ENCODE results near the gene ZNF684. TPM values are rescaled to one million over a fixed set of nuclear protein-coding genes. Genes with fewer than 3 reads are reported as not detected.
"Not testable (repeated sequence)": the region's sequence is repeated elsewhere in the genome, so short reads cannot be mapped to it uniquely, and the experiment has no call there.

The ZNF684 gene
- total RNA-seq, 1 experiment from 2014 or later: 4.8 TPM

DNA sequence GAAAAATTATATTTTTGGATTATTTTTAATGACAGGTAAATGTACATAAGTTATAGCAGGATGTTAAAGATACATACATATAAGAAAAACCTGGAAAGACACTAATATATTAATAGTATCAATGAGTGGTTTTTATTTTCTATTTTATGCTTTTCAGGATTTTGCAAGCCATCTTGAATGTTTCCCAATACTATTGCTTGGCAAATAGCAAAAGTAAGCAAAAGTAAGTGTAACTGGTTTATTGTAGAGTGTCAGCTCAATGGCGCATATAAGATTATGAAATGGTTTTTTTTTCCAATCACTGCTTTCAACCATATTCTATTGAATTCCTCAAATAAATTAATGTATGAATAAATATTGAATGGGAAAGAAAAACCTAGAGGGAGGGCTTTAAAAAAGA lies 36.4 kb downstream of the ZNF684 start:
- DNase-seq (ENCODE audit: low read depth): no peak

DNA sequence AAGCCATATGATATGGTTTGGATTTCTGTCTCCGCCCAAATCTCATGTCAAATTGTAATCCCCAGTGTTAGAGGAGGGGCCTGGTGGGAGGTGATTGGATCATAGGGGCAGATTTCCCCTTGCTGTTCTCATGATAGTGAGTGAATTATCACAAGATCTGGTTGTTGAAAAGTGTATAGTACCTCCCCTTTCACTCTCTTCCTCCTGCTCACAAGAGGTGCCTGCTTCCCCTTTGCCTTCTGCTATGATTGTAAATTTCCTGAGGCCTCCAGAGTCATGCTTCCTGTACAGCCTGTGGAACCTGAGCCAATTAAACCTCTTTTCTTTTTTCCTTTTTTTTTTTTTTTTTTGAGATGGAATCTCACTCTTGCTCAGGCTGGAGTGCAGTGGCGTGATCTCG lies 43.4 kb downstream of the ZNF684 start:
- DNase-seq (ENCODE audit: low read depth): not testable (repeated sequence)

DNA sequence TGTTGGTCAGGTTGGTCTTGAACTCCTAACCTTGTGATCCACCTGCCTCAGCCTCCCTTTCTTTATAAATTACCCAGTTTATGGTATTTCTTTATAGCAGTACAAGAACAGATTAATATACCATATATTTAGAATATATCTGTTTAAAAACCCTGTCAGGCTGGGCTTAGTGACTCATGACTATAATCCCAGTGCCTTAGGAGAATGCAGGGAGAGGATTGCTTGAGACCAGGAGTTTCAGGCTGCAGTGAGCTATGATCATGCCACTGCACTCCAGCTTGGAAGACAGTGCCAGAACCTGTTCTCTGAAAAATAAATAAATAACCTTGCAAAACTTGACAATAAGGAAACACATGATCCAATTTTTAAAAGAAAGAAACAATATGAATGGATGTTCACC lies 43.9 kb downstream of the ZNF684 start:
- no peak for DNase-seq (ENCODE audit: low read depth)

DNA sequence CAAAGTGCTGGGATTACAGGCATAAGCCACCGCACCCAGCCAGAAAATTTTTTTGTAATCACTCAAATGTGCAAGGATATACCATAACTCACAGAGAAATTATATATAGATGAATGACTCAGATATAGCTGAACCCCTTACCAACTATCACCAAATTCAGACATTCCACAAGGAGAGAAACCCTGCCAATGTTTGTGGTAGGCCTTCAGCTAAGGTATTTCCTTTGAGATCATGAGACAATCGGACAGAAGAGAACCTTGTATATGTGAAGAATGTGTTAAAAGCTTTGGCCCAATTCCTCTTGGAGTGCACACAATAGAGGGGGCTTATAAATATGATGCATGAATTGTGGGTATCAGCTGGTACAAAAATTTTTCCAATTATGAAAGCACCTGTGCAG lies 50.7 kb downstream of the ZNF684 start:
- no peak for DNase-seq (ENCODE audit: low read depth)

DNA sequence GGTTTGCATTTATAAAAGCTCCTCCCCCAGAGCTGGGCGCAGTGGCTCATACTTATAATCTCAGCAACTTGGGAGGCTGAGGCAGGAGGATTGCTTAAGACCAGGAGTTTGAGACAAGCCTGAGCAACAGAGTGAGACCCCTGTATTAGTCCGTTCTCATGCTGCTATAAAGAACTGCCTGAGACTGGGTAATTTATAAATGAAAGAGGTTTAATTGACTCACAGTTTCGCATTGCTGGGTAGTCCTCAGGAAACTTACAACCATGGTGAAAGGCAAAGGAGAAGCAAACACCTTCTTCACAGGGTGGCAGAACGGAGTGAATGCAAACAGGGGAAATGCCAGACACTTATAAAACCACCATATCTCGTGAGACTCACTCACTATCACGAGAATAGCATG lies 52.5 kb downstream of the ZNF684 start:
- DNase-seq (ENCODE audit: low read depth): no peak

DNA sequence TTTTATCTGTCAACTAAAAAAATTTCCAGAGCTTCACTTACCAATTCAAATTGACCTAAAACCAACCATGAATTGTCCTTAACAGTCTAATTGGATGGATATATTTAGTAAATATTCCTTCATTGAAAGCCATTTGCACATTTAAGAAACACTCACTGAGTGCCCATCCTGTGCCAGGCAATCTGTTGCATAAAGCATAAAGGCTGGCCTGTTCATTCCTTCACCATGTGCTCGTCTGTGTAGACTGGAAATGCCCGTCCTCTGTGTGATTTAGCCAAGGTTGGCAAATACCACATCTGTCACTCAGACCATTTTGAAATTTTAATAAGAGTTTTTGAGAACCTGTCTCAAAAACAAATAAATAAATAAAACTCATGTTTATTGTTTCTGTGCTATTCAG lies 57.1 kb downstream of the ZNF684 start:
- DNase-seq (ENCODE audit: low read depth): no peak

DNA sequence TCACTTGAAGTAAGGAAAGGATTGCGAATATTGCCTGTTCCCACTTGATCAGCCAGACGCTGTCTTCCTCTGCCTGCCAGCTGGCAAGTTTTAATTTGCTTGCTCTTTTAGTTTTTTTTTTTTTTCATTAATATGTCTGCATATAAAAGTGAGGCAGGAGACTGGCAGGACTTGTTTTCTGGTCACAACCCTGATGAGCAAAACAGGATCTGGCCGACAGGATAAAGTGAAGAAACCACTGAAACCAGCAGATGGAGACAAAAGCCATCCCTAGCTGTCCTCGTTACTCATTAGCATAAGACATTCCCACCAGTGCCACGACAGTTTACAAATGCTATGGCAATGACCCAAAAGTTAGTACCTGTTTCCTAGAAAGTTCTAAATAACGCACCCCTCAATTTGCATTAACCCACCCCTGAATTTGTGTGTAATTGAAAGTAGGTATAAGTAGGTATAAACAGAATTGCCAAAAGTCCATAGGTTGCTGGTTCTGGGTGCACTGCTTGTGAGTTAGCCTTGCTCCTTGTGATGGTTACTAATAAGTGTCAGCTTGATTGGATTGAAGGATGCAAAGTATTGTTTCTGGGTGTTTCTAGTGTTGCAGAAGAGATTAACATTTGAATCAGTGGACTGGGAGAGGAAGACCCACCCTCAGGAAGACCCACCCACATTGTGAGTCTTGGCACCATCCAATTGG lies 60.8 kb downstream of the ZNF684 start:
- peak; percentile 35 for DNase-seq (ENCODE audit: low read depth)

DNA sequence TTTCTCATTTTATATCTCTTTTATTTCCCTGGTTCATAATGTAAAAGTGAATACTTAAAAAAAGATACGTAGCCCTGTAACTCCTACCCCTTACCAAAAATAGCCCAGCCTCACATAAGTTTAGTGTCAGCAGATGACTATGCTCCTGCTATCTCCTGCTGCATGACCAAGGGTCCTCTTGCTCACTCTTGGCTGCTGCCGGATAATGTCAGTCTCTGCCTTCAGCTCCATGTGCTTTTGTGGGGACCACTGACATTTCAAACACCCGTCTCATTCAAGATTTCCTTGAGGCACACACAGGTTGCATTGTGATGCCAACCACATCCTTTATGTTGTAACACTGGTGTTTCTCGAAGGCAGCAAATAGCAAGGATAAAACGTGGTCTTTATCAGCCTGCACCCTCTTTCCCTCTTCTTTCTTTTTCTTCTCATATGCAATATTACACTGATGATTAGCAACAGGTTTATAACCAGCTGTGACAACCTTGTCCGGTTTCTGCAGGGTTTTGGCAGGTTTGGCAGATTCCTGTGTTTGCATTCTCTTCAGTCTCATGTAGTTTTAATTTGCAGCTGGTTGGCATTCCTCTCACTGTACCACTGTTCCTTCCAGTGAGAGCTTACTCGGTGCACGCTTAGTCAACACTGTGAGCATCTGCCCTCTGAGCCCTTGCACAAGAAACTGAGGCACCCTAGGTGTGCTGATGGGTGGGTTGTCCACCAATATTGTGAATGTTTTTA lies 62.2 kb downstream of the ZNF684 start:
- peak; percentile 36 for DNase-seq (ENCODE audit: low read depth)

DNA sequence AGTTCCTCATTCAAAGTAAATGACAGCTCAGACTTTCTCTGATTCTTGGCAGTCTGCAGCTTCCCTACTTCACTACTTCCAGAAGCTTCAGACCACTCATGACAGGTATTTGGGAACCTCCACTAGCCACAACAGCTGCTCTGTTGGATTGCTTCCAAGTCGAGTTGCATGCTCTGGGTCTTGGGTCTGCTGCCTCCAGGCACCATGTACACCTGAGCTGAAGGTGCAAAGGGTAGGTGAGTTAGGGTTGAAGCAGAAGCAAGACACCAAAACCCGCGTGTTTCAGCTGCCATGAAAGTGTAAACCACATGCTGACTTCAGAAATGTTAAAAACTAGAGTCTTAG lies 62.7 kb downstream of the ZNF684 start:
- DNase-seq (ENCODE audit: low read depth): no peak

DNA sequence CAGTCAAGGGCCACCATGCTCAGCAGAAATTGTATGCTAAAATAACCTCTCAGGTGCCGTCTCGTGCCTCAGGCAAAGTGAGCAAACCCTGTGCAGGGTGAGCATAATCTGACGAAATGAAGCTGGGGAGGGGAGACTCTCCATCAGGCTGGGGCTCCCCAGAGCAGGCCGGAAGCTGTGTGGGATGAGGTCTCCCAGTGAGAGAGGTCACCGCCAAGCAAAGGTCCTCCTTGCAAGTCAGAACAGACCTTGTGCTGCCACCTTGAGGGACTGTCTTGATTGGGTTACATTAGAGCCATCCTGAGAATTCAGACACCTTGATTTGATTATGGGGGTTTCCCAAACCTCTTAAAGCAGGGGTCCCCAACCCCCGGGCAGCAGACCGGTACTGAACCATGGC lies 64.2 kb downstream of the ZNF684 start:
- no peak for DNase-seq (ENCODE audit: low read depth)

Other genes starting within 250 kb of the ZNF684 start
- not detected in 2 replicates for gene COL9A2, start 214.4 kb upstream of the ZNF684 start, total RNA-seq (2014; rRNA removed)
- 34.9 and 35.1 TPM in 2 replicates for gene SMAP2, start 157.9 kb upstream of the ZNF684 start, total RNA-seq (2014; rRNA removed)
- 4.9 and 6.8 TPM in 2 replicates for gene ZFP69B, start 81.2 kb upstream of the ZNF684 start, total RNA-seq (2014; rRNA removed)
- 1.2 and 2.2 TPM in 2 replicates for gene ZFP69, start 54.3 kb upstream of the ZNF684 start, total RNA-seq (2014; rRNA removed)
- gene EXO5, start 22.9 kb upstream of the ZNF684 start, total RNA-seq (2014; rRNA removed): 16.5 and 18.4 TPM in 2 replicates
- 0.11 and 0.19 TPM in 2 replicates for gene RIMS3, start 134.0 kb downstream of the ZNF684 start, total RNA-seq (2014; rRNA removed)
- 31.3 and 33.1 TPM in 2 replicates for gene NFYC, start 160.1 kb downstream of the ZNF684 start, total RNA-seq (2014; rRNA removed)